Stimulated activated naive B cell treated with anti-CD40 and anti-IgM and Interleukin-4, amounts not matched to agents 10 μg/mL and 1 μg/mL and 100 μg/mL, for 72 hours (primary cell): ENCODE results near the gene NRL.
"Not testable (repeated sequence)": the region's sequence is repeated elsewhere in the genome, so short reads cannot be mapped to it uniquely, and the experiment has no call there.

Experiments used
- ATAC-seq, 2 donors: fragments of 150-1000 bp; cut with Tn5 transposase; replicated peaks; 2 replicates each; pipeline ENCODE4 v1.10.0; 2021; ENCODE audit warnings: moderate library complexity in 1 of 2
- DNase-seq: peaks from one replicate; pipeline ENCODE4 v3.0.0; 2021
- H3K27ac Mint-ChIP-seq: one replicate; pipeline ENCODE4 v1.8.0; 2022; ENCODE audit warnings: mild to moderate bottlenecking, mixed read lengths
- H3K27me3 Mint-ChIP-seq, 2 donors: one replicate each; pipeline ENCODE4 v1.8.0; 2022; ENCODE audit warnings: mixed read lengths in 2 of 2
- H3K36me3 Mint-ChIP-seq, 2 donors: one replicate each; pipeline ENCODE4 v1.8.0; 2022; ENCODE audit warnings: mixed read lengths in 2 of 2, mild to moderate bottlenecking in 1 of 2
- H3K4me1 Mint-ChIP-seq, 2 donors: one replicate each; pipeline ENCODE4 v1.8.0; 2022; ENCODE audit warnings: mixed read lengths in 2 of 2, mild to moderate bottlenecking in 1 of 2
- H3K4me3 Mint-ChIP-seq, 2 donors: one replicate each; pipeline ENCODE4 v1.8.0; 2022; ENCODE audit warnings: mild to moderate bottlenecking in 2 of 2, mixed read lengths in 2 of 2, moderate library complexity in 1 of 2
- H3K9me3 Mint-ChIP-seq, 2 donors: one replicate each; pipeline ENCODE4 v1.8.0; 2022; ENCODE audit warnings: mixed read lengths in 2 of 2, mild to moderate bottlenecking in 1 of 2

Gene NRL

GRCh38 chr14:24108336-24108874 is 6.3 kb downstream of the NRL start:
- H3K4me3 Mint-ChIP-seq = peak overlapping the region; percentile 8 to 55
- DNase-seq (no peak), ATAC-seq (no peak)
- peak overlapping the region; percentile 90 for H3K27ac Mint-ChIP-seq
- peaks cover 8 to 15% of the 10 kb centered on the region in 2 donors for H3K4me1 Mint-ChIP-seq
- no peaks in the 10 kb centered on the region for H3K27me3 Mint-ChIP-seq
- H3K9me3 Mint-ChIP-seq = peaks cover 0 to 4% of the 10 kb centered on the region in 2 donors
- H3K36me3 Mint-ChIP-seq = peaks cover 1 to 17% of the 10 kb centered on the region in 2 donors

- Mint-ChIP-seq H3K27ac (no peak overlapping the region), H3K36me3 (peaks cover 11 to 29% of the 10 kb centered on the region in 2 donors), H3K9me3 (peaks cover 0 to 4% of the 10 kb centered on the region in 2 donors), H3K27me3 (no peaks in the 10 kb centered on the region), H3K4me3 (no peak overlapping the region), H3K4me1 (peaks cover 8 to 15% of the 10 kb centered on the region in 2 donors)
- DNase-seq = no peak
- no peak for ATAC-seq
Observed at GRCh38 chr14:24106672-24107271, 8.0 kb downstream of the NRL start.

- not testable (repeated sequence) for H3K4me3 Mint-ChIP-seq, H3K27me3 Mint-ChIP-seq, DNase-seq, H3K27ac Mint-ChIP-seq, ATAC-seq, H3K9me3 Mint-ChIP-seq
- Mint-ChIP-seq H3K4me1 (peaks cover 10 to 18% of the 10 kb centered on the region in 2 donors), H3K36me3 (peaks cover 15 to 37% of the 10 kb centered on the region in 2 donors)
Observed at GRCh38 chr14:24105609-24106239, 9.0 kb downstream of the NRL start.

GRCh38 chr14:24103451-24103850 is 11.3 kb downstream of the NRL start:
- ATAC-seq (no peak), DNase-seq (no peak)
- Mint-ChIP-seq H3K27ac (no peak overlapping the region), H3K27me3 (no peaks in the 10 kb centered on the region), H3K4me3 (no peak overlapping the region), H3K4me1 (peaks cover 9 to 14% of the 10 kb centered on the region in 2 donors), H3K36me3 (peaks cover 25 to 50% of the 10 kb centered on the region in 2 donors), H3K9me3 (peaks cover 0 to 4% of the 10 kb centered on the region in 2 donors)

GRCh38 chr14:24102357-24103048 is 12.2 kb downstream of the NRL start:
- ATAC-seq (no peak), DNase-seq (no peak)
- Mint-ChIP-seq H3K4me3 (no peak overlapping the region), H3K36me3 (peaks cover 29 to 54% of the 10 kb centered on the region in 2 donors), H3K27ac (no peak overlapping the region), H3K27me3 (no peaks in the 10 kb centered on the region), H3K9me3 (peaks cover 0 to 4% of the 10 kb centered on the region in 2 donors), H3K4me1 (peaks cover 9 to 12% of the 10 kb centered on the region in 2 donors)

- Mint-ChIP-seq H3K9me3 (peaks cover 0 to 4% of the 10 kb centered on the region in 2 donors), H3K27ac (peak overlapping the region; percentile 78), H3K27me3 (no peaks in the 10 kb centered on the region), H3K4me1 (peaks cover 13 to 17% of the 10 kb centered on the region in 2 donors), H3K4me3 (no peak overlapping the region), H3K36me3 (peaks cover 35 to 62% of the 10 kb centered on the region in 2 donors)
- ATAC-seq (no peak), DNase-seq (no peak)
Observed at GRCh38 chr14:24100982-24101494, 13.7 kb downstream of the NRL start.

GRCh38 chr14:24100197-24100981 is 14.4 kb downstream of the NRL start:
- no peak for DNase-seq
- no peak for ATAC-seq
- Mint-ChIP-seq H3K36me3 (peaks cover 37 to 66% of the 10 kb centered on the region in 2 donors), H3K4me3 (no peak overlapping the region), H3K27ac (peak overlapping the region; percentile 78), H3K27me3 (no peaks in the 10 kb centered on the region), H3K9me3 (peaks cover 0 to 4% of the 10 kb centered on the region in 2 donors), H3K4me1 (peaks cover 15 to 20% of the 10 kb centered on the region in 2 donors)

GRCh38 chr14:24098927-24099813 is 15.6 kb downstream of the NRL start:
- no peak for DNase-seq
- Mint-ChIP-seq H3K27me3 (no peaks in the 10 kb centered on the region), H3K36me3 (peaks cover 39 to 67% of the 10 kb centered on the region in 2 donors), H3K27ac (peak overlapping the region; percentile 81), H3K4me3 (no peak overlapping the region), H3K9me3 (no peaks in the 10 kb centered on the region), H3K4me1 (peaks cover 17 to 30% of the 10 kb centered on the region in 2 donors)
- no peak for ATAC-seq

- no peak for DNase-seq
- Mint-ChIP-seq H3K4me1 (peaks cover 21 to 35% of the 10 kb centered on the region in 2 donors), H3K4me3 (no peak overlapping the region), H3K9me3 (no peaks in the 10 kb centered on the region), H3K27ac (peak overlapping the region; percentile 81), H3K27me3 (no peaks in the 10 kb centered on the region), H3K36me3 (peaks cover 37 to 59% of the 10 kb centered on the region in 2 donors)
- no peak for ATAC-seq
Observed at GRCh38 chr14:24098229-24098926, 16.4 kb downstream of the NRL start.

GRCh38 chr14:24096545-24097181 is 18.1 kb downstream of the NRL start:
- peak overlapping the region; percentile 32 to 41 for H3K4me3 Mint-ChIP-seq
- no peaks in the 10 kb centered on the region for H3K9me3 Mint-ChIP-seq
- no peak for ATAC-seq
- DNase-seq = no peak
- peak overlapping the region; percentile 85 for H3K27ac Mint-ChIP-seq
- H3K36me3 Mint-ChIP-seq = peaks cover 28 to 48% of the 10 kb centered on the region in 2 donors
- peaks cover 28 to 37% of the 10 kb centered on the region in 2 donors for H3K4me1 Mint-ChIP-seq
- no peaks in the 10 kb centered on the region for H3K27me3 Mint-ChIP-seq

GRCh38 chr14:24095271-24096068 is 19.3 kb downstream of the NRL start:
- peak overlapping the region; percentile 95 to 99 for H3K4me3 Mint-ChIP-seq
- H3K27me3 Mint-ChIP-seq = no peaks in the 10 kb centered on the region
- H3K9me3 Mint-ChIP-seq = no peaks in the 10 kb centered on the region
- ATAC-seq (peak; percentile 84 to 85), DNase-seq (peak; percentile 90)
- H3K4me1 Mint-ChIP-seq = peaks cover 29 to 36% of the 10 kb centered on the region in 2 donors
- H3K36me3 Mint-ChIP-seq = peaks cover 22 to 38% of the 10 kb centered on the region in 2 donors
- peak overlapping the region; percentile 99 for H3K27ac Mint-ChIP-seq
